ENCODE data around the gene ZFYVE27.
A peak's percentile ranks its signal among the peaks of the same experiment; 100 is the strongest.

Gene ZFYVE27

GRCh38 chr10:97715259-97715874 is 21.6 kb upstream of the ZFYVE27 start:
- no peak for DNase-seq

- DNase-seq: no peak
These were observed 19.3 kb upstream of the ZFYVE27 start for GRCh38 chr10:97717627-97718026.

- DNase-seq: no peak
These were observed 18.8 kb upstream of the ZFYVE27 start for GRCh38 chr10:97718178-97718577.

- peak; percentile 94 for DNase-seq
These were observed 18.2 kb upstream of the ZFYVE27 start for GRCh38 chr10:97718659-97719142.

DNA sequence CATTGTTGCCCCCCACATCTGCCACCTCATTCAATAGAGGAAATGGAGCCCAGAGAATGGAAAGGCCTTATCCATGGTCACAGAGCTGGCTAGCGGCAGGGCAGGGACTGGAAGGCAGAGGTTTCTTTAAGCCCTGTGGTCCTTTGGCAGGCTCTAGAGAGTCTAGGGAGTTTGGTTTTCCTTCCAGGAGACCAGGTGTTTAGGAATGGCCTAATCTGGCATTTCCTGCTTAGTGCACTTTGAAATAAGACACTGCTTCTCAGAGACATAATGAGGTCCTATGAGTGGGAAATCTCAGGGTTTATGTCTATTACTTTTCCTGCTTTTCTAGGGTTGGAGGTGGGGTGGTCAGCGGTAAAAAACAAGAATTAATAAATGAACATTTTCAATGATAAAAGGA is 17.3 kb upstream of the ZFYVE27 start:
- DNase-seq: no peak

DNA sequence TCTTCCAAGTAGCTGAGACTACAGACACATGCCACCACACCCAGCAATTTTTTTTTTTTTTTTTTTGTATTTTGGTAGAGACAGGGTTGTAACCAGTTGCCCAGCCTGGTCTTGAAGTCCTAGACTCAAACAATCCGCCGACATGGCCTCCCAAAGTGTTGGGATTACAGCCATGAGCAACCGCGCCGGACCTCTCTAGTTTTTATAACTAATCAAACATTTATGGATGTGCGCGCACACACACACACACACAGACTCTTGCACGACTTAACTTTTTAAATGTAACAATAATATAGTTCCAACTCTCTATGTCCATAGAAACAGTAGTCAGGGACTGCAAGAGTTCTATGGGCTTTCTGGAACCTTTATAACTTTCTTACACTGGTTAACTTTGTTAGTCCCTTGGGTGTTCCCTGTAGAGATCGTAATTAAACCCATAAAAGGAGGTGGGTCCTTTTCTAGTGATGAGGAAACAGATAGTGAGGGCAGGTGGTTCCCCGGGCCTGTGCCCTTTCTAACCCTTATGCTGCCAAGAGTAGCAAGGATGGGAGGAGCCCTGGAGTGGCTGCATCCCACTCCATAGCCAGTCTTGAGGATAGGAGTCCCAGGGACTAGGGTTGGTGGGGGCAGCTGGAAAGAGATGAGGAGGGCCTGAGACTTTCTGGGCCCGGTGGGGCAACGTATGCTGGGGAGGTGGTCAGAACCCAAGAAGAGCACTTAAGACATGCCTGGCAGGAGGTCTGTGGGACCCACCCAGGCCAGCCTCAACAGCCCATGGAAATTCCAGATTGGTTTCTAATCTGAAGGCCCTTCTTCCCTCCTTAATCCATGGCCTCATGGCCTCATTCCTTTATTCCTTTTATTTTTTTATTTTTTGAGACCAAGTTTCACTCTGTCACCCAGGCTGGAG is 14.8 kb upstream of the ZFYVE27 start:
- no peak for DNase-seq

DNA sequence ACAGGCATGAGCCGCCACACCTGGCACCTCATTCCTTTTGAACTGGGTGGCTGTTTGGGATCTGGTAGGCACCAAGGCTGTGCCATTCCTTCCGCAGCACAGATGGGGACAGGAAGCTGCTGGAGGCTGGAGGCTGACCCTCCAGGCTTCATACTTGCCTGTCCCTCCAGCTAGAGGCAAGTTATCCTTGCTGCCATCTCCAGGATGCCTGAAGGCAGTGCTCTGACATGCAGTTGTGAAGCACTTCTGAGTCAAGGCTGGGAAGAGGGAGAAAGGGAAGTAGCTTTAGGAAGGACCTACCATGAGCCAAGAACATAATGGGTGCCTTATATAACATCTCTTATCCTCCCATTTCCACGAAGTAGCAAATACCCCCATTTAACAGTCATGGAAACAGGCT is 13.9 kb upstream of the ZFYVE27 start:
- no peak for DNase-seq

DNA sequence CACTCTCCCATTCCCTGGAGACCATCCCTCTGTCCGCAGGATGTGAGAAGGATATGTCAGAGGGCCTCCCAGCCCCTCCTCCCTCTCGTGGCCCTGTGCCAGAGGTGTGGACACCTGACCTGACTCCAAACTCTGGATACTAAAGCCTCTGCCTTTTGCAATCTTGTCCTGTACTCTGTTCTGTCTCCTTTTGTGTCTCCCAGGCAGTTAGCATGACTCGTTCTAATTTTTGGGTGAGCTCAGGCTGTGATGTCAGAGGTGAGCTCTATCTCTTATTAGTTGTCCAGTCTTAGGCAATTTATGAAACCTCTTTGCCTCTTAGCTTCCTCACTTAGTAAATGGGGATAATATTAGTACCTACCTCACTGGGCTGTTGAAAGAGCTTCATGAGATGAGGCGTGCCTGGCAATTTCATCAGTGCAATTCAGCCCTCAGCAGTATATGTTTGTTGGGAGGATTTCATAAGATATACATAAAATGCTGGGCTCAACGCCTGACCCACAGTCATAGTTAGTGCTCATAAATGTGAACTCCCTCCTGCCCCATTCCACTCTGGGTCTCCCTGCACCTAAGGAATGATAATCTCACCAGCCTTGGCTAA is 12.5 kb upstream of the ZFYVE27 start:
- no peak for DNase-seq

- no peak for DNase-seq
These were observed 10.2 kb upstream of the ZFYVE27 start for GRCh38 chr10:97726636-97727178.

DNA sequence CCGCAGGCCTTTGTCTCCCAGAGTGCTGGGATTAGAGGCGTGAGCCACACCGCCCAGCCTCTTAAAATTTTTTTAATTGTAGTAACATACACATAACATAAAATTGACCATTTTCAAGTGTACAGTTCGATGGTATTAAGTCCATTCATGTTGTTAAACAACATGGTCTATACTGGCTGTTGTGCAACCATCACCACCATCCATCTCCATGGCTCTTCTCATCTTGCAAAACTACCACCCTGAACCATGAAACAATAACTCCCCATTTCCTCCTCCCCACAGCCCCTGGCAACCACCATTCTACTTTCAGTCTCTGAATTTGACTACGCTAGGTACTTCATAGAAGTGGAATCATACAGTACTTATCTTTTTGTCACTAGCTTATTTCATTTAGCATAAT is 7.9 kb upstream of the ZFYVE27 start:
- DNase-seq: no peak

DNA sequence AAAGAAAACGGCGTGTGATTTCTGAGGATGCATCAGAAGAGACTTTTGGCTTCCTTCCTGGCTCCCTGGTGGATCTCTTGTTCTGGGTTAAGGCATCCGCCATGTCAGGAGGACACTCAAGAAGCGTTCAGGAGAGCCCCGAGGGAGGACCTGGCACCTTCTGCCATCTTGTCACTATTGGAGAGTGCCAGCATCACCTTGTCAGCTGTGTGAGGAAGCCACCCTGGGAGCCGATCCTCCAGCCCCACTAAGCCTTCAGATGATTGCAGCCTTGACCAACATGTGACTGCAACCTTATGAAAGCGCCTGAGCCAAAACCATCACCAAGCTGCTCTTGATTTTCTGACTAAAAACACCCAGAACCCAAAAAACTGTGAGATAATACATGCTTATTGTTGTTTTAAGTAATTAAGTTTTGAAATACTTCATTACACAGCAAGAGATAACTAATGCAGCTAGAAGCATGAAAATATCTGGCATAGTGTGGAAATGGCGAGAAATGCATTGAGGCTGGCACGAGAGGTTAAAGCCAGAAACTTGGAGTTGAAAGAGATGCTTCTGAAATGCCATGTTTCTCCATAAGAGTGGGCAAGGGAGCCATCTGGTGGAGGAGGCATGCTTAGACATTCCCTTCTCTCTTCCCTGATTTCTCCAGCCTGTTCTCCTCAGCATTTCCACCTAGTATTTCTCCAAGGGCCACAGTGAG is 5.4 kb upstream of the ZFYVE27 start:
- DNase-seq: peak; percentile 54

- DNase-seq: no peak
These were observed 4.9 kb upstream of the ZFYVE27 start for GRCh38 chr10:97732052-97732359.

- DNase-seq: no peak
These were observed 3.7 kb upstream of the ZFYVE27 start for GRCh38 chr10:97733256-97733655.

- no peak for DNase-seq
These were observed 2.9 kb upstream of the ZFYVE27 start for GRCh38 chr10:97734021-97734420.

DNA sequence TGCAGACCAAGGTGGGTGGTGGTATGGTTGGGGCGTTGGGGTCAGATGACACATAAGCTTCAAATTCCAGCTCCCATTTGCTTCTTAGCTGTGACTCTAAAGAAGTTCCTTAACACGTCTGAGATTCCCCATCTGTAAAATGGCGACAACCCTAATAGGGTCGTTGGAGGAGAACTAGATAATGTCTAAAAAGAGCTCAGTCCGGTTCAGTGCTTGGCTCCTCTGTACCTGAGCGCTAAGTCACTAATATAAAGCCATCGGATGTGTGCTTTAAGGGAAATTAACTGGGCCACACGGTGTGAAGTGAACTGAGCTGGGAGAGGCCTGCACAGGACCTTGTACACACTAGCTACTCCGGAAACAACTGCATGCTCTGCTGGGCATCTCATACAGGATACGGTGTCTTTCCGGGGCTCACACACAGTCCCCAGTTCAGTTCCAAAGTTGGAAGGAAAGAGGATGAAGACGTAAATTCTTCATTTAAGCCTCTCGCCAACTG is 476 bp upstream of the ZFYVE27 start:
- DNase-seq: no peak

GRCh38 chr10:97737770-97738265 is 890 bp downstream of the ZFYVE27 start:
- no peak for DNase-seq

DNA sequence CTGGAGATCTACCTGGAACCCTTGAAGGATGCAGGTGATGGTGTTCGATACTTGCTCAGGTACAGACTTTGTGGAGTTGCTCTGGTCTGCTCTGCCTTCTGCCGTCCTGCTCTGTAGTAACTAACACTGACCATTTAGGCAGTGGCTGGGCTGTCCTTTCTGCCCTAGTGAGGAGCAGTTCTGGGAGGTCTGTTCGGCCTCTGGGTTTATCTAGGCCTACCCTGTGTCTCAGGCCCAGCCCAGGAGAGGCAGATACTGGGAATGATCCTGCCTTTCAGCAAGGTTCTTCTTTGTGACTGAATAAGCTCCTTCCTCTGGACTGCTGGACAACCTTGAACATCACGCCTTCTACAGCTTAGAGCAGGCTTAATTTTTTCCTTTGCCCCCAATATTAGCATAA is 1.7 kb downstream of the ZFYVE27 start:
- no peak for DNase-seq

- DNase-seq: no peak
These were observed 3.7 kb downstream of the ZFYVE27 start for GRCh38 chr10:97740613-97741012.

DNA sequence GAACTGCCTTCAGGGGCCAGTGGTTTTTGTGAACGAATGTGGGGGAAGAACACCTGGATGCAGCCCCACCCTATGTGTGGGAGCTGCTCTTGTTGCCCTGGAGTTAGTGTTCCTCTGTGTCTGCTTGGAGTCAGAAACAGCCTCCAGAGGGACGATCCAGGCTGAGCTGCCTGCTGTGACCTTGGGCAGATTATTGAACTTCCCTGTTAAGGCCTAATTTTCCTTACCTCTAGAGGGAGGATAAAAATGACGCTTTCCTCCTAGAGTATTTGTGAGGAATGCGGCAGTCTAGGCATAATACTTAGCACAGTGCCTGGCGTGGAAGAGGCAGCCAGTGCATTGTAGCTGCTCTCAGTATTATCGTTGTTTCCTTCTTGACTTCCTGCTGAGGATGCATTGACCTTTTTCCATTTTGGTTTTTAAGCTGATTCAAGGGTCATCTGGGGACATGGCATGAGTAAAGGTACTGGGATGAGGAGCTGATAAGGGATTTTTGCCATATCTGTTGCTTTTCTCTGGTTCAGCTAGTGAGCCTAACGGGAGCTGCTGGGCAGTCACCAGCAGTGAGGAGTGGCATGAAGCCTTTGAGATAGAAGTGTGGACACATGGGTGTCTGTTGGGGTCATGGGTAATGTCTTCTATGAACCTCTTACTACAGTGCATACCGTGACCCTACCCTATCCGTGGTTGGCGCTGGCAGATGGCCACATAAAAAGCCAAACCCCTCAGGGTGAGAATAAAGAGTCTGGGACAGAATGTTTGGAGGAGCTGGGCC is 6.4 kb downstream of the ZFYVE27 start:
- no peak for DNase-seq

GRCh38 chr10:97744405-97745035 is 7.6 kb downstream of the ZFYVE27 start:
- no peak for DNase-seq

- DNase-seq: no peak
These were observed 10.6 kb downstream of the ZFYVE27 start for GRCh38 chr10:97747573-97747972.

All from DMS153 (cell line).